Ishikawa (cell line): ENCODE measurements around the gene CNKSR2.

ENCODE experiments used
- CEBPB ChIP-seq: IDR thresholded peaks from 2 replicates; pipeline ENCODE4 v1.6.1; 2012
- CREB1 ChIP-seq: IDR thresholded peaks from 2 replicates; pipeline ENCODE4 v1.6.1; 2012; ENCODE audit warnings: low read depth
- EGR1 ChIP-seq: IDR thresholded peaks from 2 replicates; pipeline ENCODE4 v1.6.1; 2012
- EP300 ChIP-seq: IDR thresholded peaks from 2 replicates; pipeline ENCODE4 v1.6.1; 2012; ENCODE audit warnings: borderline replicate concordance
- FOXM1 ChIP-seq: IDR thresholded peaks from 2 replicates; pipeline ENCODE4 v1.6.1; 2012; ENCODE audit warnings: low read depth, borderline replicate concordance
- NFIC ChIP-seq: IDR thresholded peaks from 2 replicates; pipeline ENCODE4 v1.6.1; 2012
- RAD21 ChIP-seq: IDR thresholded peaks from 2 replicates; pipeline ENCODE4 v1.6.1; 2012; ENCODE audit warnings: low read depth
- TAF1 ChIP-seq: IDR thresholded peaks from 2 replicates; pipeline ENCODE4 v1.6.1; 2012; ENCODE audit warnings: low read depth, mild to moderate bottlenecking
- TCF12 ChIP-seq: IDR thresholded peaks from 2 replicates; pipeline ENCODE4 v1.6.1; 2012; ENCODE audit warnings: low read depth
- TEAD4 ChIP-seq: IDR thresholded peaks from 2 replicates; pipeline ENCODE4 v1.6.1; 2012
- USF1 ChIP-seq: IDR thresholded peaks from 2 replicates; pipeline ENCODE4 v1.6.1; 2012
- YY1 ChIP-seq: IDR thresholded peaks from 2 replicates; pipeline ENCODE4 v1.6.1; 2012; ENCODE audit warnings: low read depth
- ZBTB7A ChIP-seq: IDR thresholded peaks from 2 replicates; pipeline ENCODE4 v1.6.1; 2012; ENCODE audit warnings: low read depth
- TF ChIP-seq, protein P1 (sequence below): IDR thresholded peaks from 2 replicates; pipeline ENCODE4 v1.6.1; 2012
- TF ChIP-seq, protein P2 (sequence below): IDR thresholded peaks from 2 replicates; pipeline ENCODE4 v1.6.1; 2012; ENCODE audit warnings: low read depth, mild to moderate bottlenecking

Gene CNKSR2

GRCh38 chrX:21412029-21412428 is 37.8 kb downstream of the CNKSR2 start:
- TF ChIP-seq ZBTB7A, result no peak
- TF ChIP-seq NFIC, result no peak
- no peak for TF ChIP-seq CEBPB
- TF ChIP-seq RAD21, result no peak
- TF ChIP-seq, protein P1, sequence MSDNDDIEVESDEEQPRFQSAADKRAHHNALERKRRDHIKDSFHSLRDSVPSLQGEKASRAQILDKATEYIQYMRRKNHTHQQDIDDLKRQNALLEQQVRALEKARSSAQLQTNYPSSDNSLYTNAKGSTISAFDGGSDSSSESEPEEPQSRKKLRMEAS, result no peak
- TF ChIP-seq EGR1, result no peak
- no peak for TF ChIP-seq YY1
- TF ChIP-seq TEAD4, result no peak
- no peak for TF ChIP-seq CREB1
- TF ChIP-seq, protein P2, sequence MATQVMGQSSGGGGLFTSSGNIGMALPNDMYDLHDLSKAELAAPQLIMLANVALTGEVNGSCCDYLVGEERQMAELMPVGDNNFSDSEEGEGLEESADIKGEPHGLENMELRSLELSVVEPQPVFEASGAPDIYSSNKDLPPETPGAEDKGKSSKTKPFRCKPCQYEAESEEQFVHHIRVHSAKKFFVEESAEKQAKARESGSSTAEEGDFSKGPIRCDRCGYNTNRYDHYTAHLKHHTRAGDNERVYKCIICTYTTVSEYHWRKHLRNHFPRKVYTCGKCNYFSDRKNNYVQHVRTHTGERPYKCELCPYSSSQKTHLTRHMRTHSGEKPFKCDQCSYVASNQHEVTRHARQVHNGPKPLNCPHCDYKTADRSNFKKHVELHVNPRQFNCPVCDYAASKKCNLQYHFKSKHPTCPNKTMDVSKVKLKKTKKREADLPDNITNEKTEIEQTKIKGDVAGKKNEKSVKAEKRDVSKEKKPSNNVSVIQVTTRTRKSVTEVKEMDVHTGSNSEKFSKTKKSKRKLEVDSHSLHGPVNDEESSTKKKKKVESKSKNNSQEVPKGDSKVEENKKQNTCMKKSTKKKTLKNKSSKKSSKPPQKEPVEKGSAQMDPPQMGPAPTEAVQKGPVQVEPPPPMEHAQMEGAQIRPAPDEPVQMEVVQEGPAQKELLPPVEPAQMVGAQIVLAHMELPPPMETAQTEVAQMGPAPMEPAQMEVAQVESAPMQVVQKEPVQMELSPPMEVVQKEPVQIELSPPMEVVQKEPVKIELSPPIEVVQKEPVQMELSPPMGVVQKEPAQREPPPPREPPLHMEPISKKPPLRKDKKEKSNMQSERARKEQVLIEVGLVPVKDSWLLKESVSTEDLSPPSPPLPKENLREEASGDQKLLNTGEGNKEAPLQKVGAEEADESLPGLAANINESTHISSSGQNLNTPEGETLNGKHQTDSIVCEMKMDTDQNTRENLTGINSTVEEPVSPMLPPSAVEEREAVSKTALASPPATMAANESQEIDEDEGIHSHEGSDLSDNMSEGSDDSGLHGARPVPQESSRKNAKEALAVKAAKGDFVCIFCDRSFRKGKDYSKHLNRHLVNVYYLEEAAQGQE, result no peak
- no peak for TF ChIP-seq USF1
- TF ChIP-seq TAF1, result no peak
- TF ChIP-seq FOXM1, result no peak

DNA sequence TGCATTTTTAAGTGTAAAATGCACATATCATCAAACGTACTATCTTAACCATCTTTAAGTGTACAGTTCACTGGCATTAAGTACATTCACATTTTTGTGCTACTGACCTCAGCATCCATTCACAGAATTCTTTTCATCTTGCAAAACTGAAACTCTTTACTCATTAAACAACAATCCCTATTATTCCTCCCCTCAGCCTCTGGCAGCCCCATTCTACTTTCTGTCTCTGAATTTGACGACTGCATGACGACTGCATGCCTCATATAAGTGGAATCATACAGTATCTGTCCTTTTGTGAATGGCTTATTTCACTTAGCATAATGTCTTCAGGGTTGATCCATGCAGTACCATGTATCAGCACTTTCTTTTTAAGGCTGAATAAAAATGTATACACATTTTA is 38.7 kb downstream of the CNKSR2 start:
- no peak for TF ChIP-seq EP300
- no peak for TF ChIP-seq NFIC
- no peak for TF ChIP-seq TAF1
- TF ChIP-seq YY1, result no peak
- TF ChIP-seq, protein P2, result no peak
- TF ChIP-seq, protein P1, result no peak
- TF ChIP-seq EGR1, result no peak
- TF ChIP-seq CEBPB, result no peak
- TF ChIP-seq CREB1, result no peak
- no peak for TF ChIP-seq ZBTB7A
- TF ChIP-seq FOXM1, result no peak
- no peak for TF ChIP-seq RAD21
- no peak for TF ChIP-seq USF1
- no peak for TF ChIP-seq TEAD4

DNA sequence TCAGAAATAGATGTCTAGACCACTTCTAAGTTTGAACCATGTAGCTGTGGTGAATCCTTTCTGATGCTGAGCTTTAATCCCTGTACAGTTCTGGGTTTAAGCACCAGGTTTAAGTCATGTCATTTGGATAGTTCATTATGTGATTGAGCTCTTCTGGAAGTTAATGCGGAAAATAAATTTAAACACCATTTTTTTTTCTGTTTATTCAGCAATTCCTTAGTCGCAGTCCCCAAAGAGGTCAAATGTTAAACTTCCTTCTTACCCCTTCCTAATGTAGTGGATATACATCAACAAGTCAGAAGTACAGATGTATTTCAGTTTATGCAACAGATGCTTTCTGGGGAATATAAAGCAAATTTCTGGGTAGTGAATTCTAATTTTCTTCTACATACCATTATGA is 52.9 kb downstream of the CNKSR2 start:
- TF ChIP-seq USF1 (no peak), RAD21 (no peak), ZBTB7A (no peak), EGR1 (no peak), TEAD4 (no peak), CREB1 (no peak), NFIC (no peak), TCF12 (no peak), YY1 (no peak), TAF1 (no peak), EP300 (no peak), CEBPB (no peak), FOXM1 (no peak)
- TF ChIP-seq, protein P2, result no peak
- TF ChIP-seq, protein P1, result no peak

- TF ChIP-seq ZBTB7A, result no peak
These were observed 62.8 kb downstream of the CNKSR2 start for GRCh38 chrX:21437036-21437435.
